Esophagus squamous epithelium (tissue), 4 donors: ENCODE data around the gene RHBDD1.

Experiments
- CTCF ChIP-seq, 6 experiments: fragments of 450-650 bp in 4 of 6; fragments of 200-600 bp in 2 of 6; sonication (generic) in 2 of 6; IDR thresholded peaks; one replicate each; pipeline ENCODE4 v1.5.1; 2016 to 2019; ENCODE audit warnings: antibody characterized with exemption in 6 of 6, mild to moderate bottlenecking in 4 of 6, moderate library complexity in 4 of 6
- POLR2A ChIP-seq, 4 donors: fragments of 450-650 bp; IDR thresholded peaks; one replicate each; pipeline ENCODE4 v1.6.1; 2017; ENCODE audit warnings: antibody characterized with exemption in 4 of 4, mild to moderate bottlenecking in 4 of 4, moderate library complexity in 3 of 4

GRCh38 chr2:226906163-226906693, 70.4 kb downstream of the RHBDD1 start:
- no peak for TF ChIP-seq POLR2A (IDR thresholded peaks at IDR 0.05)
- TF ChIP-seq CTCF (IDR thresholded peaks at IDR 0.05) = no peak
